ENCODE data around the gene ENDOU.

Gene ENDOU

DNA sequence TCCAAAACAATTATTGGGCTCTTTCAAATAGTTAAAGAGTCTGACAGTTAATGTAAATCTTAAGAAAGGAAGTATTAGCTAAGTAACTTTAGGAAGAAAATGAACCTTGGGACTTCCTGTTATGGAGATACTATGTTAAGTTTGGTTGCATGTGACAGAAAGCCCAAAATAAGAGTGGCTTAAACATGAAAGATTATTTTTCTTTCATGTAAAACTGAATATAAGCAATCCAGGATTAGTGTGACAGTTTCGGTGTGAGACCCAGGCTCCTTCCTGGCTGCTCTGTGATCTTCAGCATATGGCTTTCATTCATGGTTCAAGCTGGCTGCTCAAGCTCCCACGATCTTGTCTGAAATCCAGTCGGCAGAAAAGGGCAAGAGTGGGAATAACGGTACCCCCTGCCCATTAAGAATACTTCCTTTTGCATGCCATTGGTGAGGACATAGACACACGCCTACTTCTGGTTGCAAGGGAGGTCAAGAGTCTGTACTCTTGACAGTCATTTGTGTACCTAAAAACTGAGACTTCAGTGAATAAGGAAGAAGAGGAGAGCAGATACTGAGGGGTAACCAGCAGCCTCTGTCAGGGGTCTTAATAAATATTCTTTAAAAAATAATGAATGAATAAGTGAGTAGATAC is 17.3 kb downstream of the ENDOU start:
- no peak for DNase-seq (ENCODE audit: low read depth)
- TF ChIP-seq, protein P1, sequence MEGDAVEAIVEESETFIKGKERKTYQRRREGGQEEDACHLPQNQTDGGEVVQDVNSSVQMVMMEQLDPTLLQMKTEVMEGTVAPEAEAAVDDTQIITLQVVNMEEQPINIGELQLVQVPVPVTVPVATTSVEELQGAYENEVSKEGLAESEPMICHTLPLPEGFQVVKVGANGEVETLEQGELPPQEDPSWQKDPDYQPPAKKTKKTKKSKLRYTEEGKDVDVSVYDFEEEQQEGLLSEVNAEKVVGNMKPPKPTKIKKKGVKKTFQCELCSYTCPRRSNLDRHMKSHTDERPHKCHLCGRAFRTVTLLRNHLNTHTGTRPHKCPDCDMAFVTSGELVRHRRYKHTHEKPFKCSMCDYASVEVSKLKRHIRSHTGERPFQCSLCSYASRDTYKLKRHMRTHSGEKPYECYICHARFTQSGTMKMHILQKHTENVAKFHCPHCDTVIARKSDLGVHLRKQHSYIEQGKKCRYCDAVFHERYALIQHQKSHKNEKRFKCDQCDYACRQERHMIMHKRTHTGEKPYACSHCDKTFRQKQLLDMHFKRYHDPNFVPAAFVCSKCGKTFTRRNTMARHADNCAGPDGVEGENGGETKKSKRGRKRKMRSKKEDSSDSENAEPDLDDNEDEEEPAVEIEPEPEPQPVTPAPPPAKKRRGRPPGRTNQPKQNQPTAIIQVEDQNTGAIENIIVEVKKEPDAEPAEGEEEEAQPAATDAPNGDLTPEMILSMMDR (IDR thresholded peaks at IDR 0.05; ENCODE audit: low read depth, low read length, missing control alignments), result no peak
- H3K4me3 ChIP-seq (ENCODE audit: low read depth, low read length), result peak overlapping the region; percentile 18; the same call in 1 of the 2 replicates

DNA sequence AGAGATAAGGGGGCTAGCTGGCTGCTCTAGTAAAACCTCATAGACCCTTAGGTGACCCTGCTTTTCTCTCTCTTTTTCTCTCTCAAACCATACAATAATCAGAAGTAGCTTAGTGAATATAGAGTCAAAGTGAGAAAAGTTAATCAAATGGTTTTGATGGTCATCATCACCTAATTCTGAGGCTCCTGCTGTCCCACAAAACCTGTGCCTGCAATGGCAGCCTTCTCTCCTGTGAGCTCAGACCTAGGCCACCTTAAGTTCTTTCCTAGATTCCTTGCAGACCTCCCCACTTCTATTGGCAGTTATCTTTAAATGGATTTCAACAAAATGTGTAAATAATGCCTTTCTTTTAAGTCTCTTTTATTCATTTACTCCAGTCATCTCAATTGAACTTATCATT is 17.9 kb downstream of the ENDOU start:
- DNase-seq (ENCODE audit: low read depth), result no peak

DNA sequence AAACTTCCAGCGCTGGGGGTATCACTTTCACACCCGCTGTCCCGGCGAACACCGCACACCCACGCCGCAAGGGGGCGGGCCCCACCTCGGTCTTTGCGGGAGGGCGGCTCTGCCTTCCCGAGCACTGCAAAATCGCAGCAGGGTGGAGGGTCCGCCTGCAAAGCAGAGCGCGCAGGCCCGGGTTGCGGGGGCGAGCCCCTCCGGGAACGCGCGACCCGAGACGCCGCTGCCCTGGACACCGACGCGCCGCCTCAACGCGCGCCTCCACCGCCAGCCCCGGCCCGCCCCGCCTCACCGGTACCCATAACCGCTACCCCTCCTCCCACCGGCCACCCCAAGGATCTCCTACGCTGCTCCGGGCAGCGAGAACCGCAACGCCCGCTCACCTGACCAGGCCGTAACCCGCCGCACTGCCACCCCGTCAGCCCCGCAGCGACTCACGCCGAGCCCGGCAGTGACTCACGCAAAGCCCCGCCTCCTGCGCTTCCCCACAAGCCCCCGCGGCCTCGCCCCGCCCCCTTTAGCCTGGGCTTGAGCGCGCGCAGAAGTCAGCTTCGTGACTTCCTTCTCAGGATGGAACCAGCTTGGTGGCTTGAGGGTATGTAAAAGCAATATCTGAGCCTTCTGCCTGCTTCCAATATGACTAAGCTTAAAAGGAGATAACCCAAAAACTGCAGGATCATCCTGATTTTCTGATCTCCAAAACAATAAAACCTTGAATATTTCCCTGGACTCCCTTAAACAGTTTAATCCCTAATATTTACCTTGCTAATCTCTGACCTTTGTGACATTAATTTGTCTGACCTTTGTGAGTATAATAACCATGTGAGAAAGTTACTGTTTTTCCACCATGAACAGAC is 19.5 kb downstream of the ENDOU start, which contains the start of gene RPAP3:
Gene RPAP3 (minus strand): TSS at position 465 of the 860 bp plus-strand sequence. CDS start 3,190 bp downstream, outside the sequence.
- H3K4me3 ChIP-seq (ENCODE audit: low read depth, low read length), result peak within 1 kb of the TSS; percentile 79
- DNase-seq (ENCODE audit: low read depth), result peak; percentile 66
- TF ChIP-seq, protein P1 (IDR thresholded peaks at IDR 0.05; ENCODE audit: low read depth, low read length, missing control alignments), result peak; percentile 63

More for the DNA sequence above, 17.9 kb downstream of the ENDOU start:
- TF ChIP-seq, protein P1 (IDR thresholded peaks at IDR 0.05; ENCODE audit: low read depth, low read length, missing control alignments), result no peak
- H3K4me3 ChIP-seq (ENCODE audit: low read depth, low read length), result no peak overlapping the region; the same call in 1 of the 2 replicates

DNA sequence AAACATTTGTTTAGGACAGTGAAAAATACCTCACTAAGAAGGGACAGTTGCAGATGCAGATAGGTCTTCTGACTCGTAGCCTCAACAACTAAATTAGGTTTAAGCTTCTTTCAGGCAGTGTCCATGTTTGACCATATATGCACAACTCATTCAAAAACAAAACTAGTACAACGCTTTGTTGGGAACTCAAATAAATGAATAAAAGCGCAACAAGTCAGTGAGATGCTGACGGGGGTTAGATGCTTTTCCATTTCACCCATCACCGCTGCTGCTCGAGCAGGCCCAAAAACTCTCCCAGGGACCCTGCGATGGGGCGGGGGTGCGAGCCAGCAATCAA is 20.1 kb downstream of the ENDOU start:
- DNase-seq (ENCODE audit: low read depth), result no peak
- TF ChIP-seq, protein P1 (IDR thresholded peaks at IDR 0.05; ENCODE audit: low read depth, low read length, missing control alignments), result no peak

DNA sequence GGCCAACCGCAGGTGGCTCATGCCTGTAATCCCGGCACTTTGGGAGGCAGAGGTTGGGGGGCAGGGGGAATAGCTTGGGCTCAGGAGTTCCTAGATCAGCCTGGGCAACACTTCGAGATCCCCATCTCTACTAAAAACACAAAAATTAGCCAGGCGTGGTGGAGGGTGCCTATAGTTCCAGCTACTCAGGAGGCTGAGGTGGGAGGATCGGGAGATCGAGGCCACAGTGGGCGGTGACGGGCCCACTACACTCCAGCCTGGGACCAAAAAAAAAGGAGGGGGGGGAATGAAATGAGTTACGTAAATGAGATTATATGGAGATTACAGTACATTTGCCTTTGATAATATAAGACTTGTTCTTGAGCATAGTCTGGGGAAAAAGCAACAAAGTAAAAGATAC is 20.6 kb downstream of the ENDOU start:
- TF ChIP-seq, protein P1 (IDR thresholded peaks at IDR 0.05; ENCODE audit: low read depth, low read length, missing control alignments), result no peak
- H3K4me3 ChIP-seq (ENCODE audit: low read depth, low read length), result peak overlapping the region; percentile 79
- DNase-seq (ENCODE audit: low read depth), result no peak

More for the DNA sequence above, 20.1 kb downstream of the ENDOU start:
- peak overlapping the region; percentile 79 for H3K4me3 ChIP-seq (ENCODE audit: low read depth, low read length)

DNA sequence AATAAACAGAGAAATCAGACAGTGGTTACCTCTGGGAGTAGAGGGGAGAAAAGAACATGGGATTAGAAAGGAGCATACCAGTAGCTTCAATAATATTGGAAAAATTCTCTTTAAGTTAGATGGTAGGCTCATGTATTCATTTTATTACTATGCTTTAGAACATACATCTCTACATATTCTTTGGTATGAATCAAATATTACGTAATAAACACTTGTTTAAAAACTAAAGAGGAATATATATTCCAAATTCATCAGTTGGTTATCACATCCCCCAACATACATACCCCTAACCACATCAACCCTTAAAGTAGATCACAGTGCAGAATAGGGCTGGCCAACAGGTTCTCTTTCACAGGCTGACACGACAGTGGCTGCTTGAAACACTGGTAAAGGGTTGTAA is 25.0 kb downstream of the ENDOU start:
- DNase-seq (ENCODE audit: low read depth), result no peak
- no peak overlapping the region for H3K4me3 ChIP-seq (ENCODE audit: low read depth, low read length)
- TF ChIP-seq, protein P1 (IDR thresholded peaks at IDR 0.05; ENCODE audit: low read depth, low read length, missing control alignments), result no peak

Data from GM12864 (cell line).